HEK293 (cell line): ENCODE data around the gene C2CD5.

ENCODE experiments used
- CTCF ChIP-seq: fragments of 450-650 bp; formaldehyde crosslinking; IDR thresholded peaks from 2 replicates; pipeline ENCODE4 v1.5.1; 2016; ENCODE audit warnings: missing biosample characterization, missing genetic modification characterization
- EGR2 ChIP-seq: fragments of 450-650 bp; formaldehyde crosslinking; IDR thresholded peaks from 2 replicates; pipeline ENCODE4 v1.5.1; 2016; ENCODE audit warnings: low read depth, missing biosample characterization, missing genetic modification characterization
- HOXD13 ChIP-seq: sonication (generic); formaldehyde crosslinking; IDR thresholded peaks from 2 replicates; pipeline ENCODE4 v1.8.0; 2022; ENCODE audit warnings: missing genetic modification reagents, borderline replicate concordance
- KLF9 ChIP-seq: fragments of 450-650 bp; formaldehyde crosslinking; IDR thresholded peaks from 2 replicates; pipeline ENCODE4 v1.5.1; 2016; ENCODE audit warnings: missing biosample characterization, missing genetic modification characterization, low read depth
- MEIS1 ChIP-seq: sonication (generic); formaldehyde crosslinking; IDR thresholded peaks from 2 replicates; pipeline ENCODE4 v1.8.1; 2022; ENCODE audit warnings: missing genetic modification reagents, mild to moderate bottlenecking, borderline replicate concordance
- SALL2 ChIP-seq: fragments of 450-650 bp; formaldehyde crosslinking; IDR thresholded peaks from 2 replicates; pipeline ENCODE4 v1.5.0; 2017; ENCODE audit warnings: missing biosample characterization, mild to moderate bottlenecking, missing genetic modification characterization, borderline replicate concordance
- TCF7L2 ChIP-seq: IDR thresholded peaks from 2 replicates; pipeline ENCODE4 v1.6.1; 2011; ENCODE audit warnings: low read depth, mild to moderate bottlenecking, inconsistent platforms, low read length, moderate library complexity, borderline replicate concordance
- TRIM28 ChIP-seq: IDR thresholded peaks from 2 replicates; pipeline ENCODE4 v1.6.1; 2011; ENCODE audit warnings: low read length, control low read depth, borderline replicate concordance
- ZNF121 ChIP-seq: fragments of 450-650 bp; formaldehyde crosslinking; IDR thresholded peaks from 2 replicates; pipeline ENCODE4 v1.5.1; 2016; ENCODE audit warnings: missing biosample characterization, missing genetic modification characterization
- ZNF174 ChIP-seq: fragments of 450-650 bp; formaldehyde crosslinking; IDR thresholded peaks from 2 replicates; pipeline ENCODE4 v1.5.0; 2017; ENCODE audit warnings: missing biosample characterization, mild to moderate bottlenecking, missing genetic modification characterization
- ZNF19 ChIP-seq: fragments of 450-650 bp; formaldehyde crosslinking; IDR thresholded peaks from 2 replicates; pipeline ENCODE4; 2016; ENCODE audit warnings: missing biosample characterization, missing genetic modification characterization, low read depth
- ZNF211 ChIP-seq: fragments of 450-650 bp; formaldehyde crosslinking; IDR thresholded peaks from 2 replicates; pipeline ENCODE4 v1.5.1; 2016; ENCODE audit warnings: low read depth, missing biosample characterization, missing genetic modification characterization
- ZNF23 ChIP-seq: fragments of 450-650 bp; formaldehyde crosslinking; IDR thresholded peaks from 2 replicates; pipeline ENCODE4 v1.5.1; 2016; ENCODE audit warnings: missing biosample characterization, missing genetic modification characterization, borderline replicate concordance
- ZNF26 ChIP-seq: fragments of 450-650 bp; formaldehyde crosslinking; IDR thresholded peaks from 2 replicates; pipeline ENCODE4 v1.5.1; 2016; ENCODE audit warnings: missing biosample characterization, missing genetic modification characterization
- ZNF302 ChIP-seq: fragments of 450-650 bp; formaldehyde crosslinking; IDR thresholded peaks from 2 replicates; pipeline ENCODE4 v1.5.1; 2016; ENCODE audit warnings: missing biosample characterization, missing genetic modification characterization, low read depth
- ZNF529 ChIP-seq: fragments of 450-650 bp; formaldehyde crosslinking; IDR thresholded peaks from 2 replicates; pipeline ENCODE4 v1.5.1; 2017; ENCODE audit warnings: missing genetic modification characterization, missing biosample characterization; ENCODE audit not compliant: insufficient replicate concordance
- ZNF549 ChIP-seq: fragments of 450-650 bp; IDR thresholded peaks from 2 replicates; pipeline ENCODE4 v1.5.1; 2018; ENCODE audit warnings: missing biosample characterization, missing genetic modification characterization, mild to moderate bottlenecking, inconsistent platforms, moderate library complexity
- ZNF610 ChIP-seq: fragments of 450-650 bp; formaldehyde crosslinking; IDR thresholded peaks from 2 replicates; pipeline ENCODE4 v1.5.1; 2016; ENCODE audit warnings: missing biosample characterization, missing genetic modification characterization, borderline replicate concordance
- ZNF624 ChIP-seq: fragments of 450-650 bp; formaldehyde crosslinking; IDR thresholded peaks from 2 replicates; pipeline ENCODE4 v1.5.1; 2017; ENCODE audit warnings: missing biosample characterization, missing genetic modification characterization
- ZNF654 ChIP-seq: fragments of 450-650 bp; formaldehyde crosslinking; IDR thresholded peaks from 2 replicates; pipeline ENCODE4 v1.5.1; 2016; ENCODE audit warnings: low read depth, missing biosample characterization, missing genetic modification characterization
- ZNF664 ChIP-seq: fragments of 450-650 bp; formaldehyde crosslinking; IDR thresholded peaks from 2 replicates; pipeline ENCODE4 v1.5.1; 2016; ENCODE audit warnings: missing biosample characterization, missing genetic modification characterization
- ZNF792 ChIP-seq: fragments of 450-650 bp; formaldehyde crosslinking; IDR thresholded peaks from 2 replicates; pipeline ENCODE4 v1.5.1; 2016; ENCODE audit warnings: missing biosample characterization, missing genetic modification characterization
- ZNF830 ChIP-seq: fragments of 450-650 bp; IDR thresholded peaks from 2 replicates; pipeline ENCODE4 v1.5.0; 2018; ENCODE audit warnings: missing biosample characterization, missing genetic modification characterization, low read depth, mild to moderate bottlenecking, moderate library complexity
- TF ChIP-seq, protein P1 (sequence below): fragments of 450-650 bp; formaldehyde crosslinking; IDR thresholded peaks from 2 replicates; pipeline ENCODE4 v1.5.1; 2017; ENCODE audit warnings: missing biosample characterization, missing genetic modification characterization
- TF ChIP-seq, protein P2 (sequence below): sonication (generic); formaldehyde crosslinking; IDR thresholded peaks from 2 replicates; pipeline ENCODE4 v1.8.1; 2022; ENCODE audit warnings: mild to moderate bottlenecking, moderate library complexity, missing genetic modification reagents
- TF ChIP-seq, protein P3 (sequence below): IDR thresholded peaks from 2 replicates; pipeline ENCODE4 v1.6.1; 2011; ENCODE audit warnings: mild to moderate bottlenecking, low read depth, low read length, borderline replicate concordance
- TF ChIP-seq, protein P4 (sequence below): fragments of 450-650 bp; formaldehyde crosslinking; IDR thresholded peaks from 2 replicates; pipeline ENCODE4 v1.5.1; 2016; ENCODE audit warnings: missing biosample characterization, missing genetic modification characterization
- TF ChIP-seq, protein P5 (sequence below): fragments of 450-650 bp; IDR thresholded peaks from 2 replicates; pipeline ENCODE4 v1.5.1; 2018; ENCODE audit warnings: missing biosample characterization, mild to moderate bottlenecking, missing genetic modification characterization

The C2CD5 gene

DNA sequence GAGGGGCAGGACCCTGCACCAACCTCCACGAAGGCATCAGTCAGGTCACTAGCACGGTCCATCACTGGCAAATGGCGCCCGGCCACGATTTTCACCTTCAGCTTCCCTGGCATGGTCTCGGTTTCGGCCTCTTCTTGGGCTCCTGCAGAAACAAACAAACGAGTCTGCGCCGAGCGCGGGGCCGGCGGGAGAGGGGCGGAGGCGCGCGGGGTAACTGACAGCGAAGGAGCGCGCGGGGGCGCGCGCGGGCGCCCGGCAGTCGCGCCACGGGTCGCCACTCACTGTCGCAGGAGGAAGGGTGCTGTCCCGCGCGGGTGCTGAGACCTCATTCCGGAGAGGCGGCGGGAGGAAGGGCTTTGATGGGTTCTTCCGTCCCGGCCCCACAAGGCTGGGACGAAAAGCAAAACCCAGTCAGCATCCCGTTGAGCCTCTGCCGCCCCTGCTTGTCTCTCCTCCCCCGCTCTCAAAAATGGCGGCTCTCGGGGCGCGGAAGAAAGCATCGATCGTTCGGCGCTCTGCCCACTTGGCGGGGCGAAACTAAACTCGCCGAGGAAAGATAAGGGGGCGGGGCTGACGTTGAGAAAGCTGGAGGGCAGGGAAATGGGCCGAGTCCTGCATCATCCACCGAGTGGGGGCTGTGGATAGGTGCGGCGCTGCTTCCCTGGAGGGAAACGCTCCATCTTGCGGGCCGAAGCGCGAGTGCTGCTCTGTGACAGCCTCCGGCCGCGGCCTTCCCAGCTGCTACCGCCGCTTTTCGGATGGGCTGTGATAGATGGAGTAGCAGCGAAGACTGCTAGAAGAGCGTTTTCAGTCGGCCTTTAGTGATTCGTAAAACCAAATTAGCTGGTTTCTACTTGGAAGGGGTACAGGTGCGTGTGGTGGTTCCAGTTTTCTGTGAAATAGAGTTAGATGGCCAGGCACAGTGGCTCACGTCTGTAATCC is at the start of gene C2CD5 (continued):
- TF ChIP-seq ZNF211 (tag by site-specific recombination) (no peak), SALL2 (no peak), MEIS1 (CRISPR knock-in tag) (no peak), ZNF830 (tag by site-specific recombination) (no peak), CTCF (peak; percentile 87), ZNF302 (no peak), ZNF624 (no peak), ZNF549 (tag by site-specific recombination) (peak; percentile 54; the same call in 1 of the 2 replicates), KLF9 (tag by site-specific recombination) (peak; percentile 97), HOXD13 (CRISPR knock-in tag) (no peak), ZNF654 (peak; percentile 8; the same call in 1 of the 2 replicates), ZNF26 (tag by site-specific recombination) (no peak), TRIM28 (no peak), ZNF610 (tag by site-specific recombination) (peak; percentile 88), ZNF19 (no peak), ZNF792 (tag by site-specific recombination) (no peak), TCF7L2 (no peak), EGR2 (tag by site-specific recombination) (peak; percentile 88), ZNF174 (tag by site-specific recombination) (no peak), ZNF529 (no peak), ZNF23 (no peak), ZNF664 (tag by site-specific recombination) (0 out of 2 replicates have a peak, but pooled peaks have one; percentile 9), ZNF121 (tag by site-specific recombination) (no peak)
- TF ChIP-seq, protein P1, sequence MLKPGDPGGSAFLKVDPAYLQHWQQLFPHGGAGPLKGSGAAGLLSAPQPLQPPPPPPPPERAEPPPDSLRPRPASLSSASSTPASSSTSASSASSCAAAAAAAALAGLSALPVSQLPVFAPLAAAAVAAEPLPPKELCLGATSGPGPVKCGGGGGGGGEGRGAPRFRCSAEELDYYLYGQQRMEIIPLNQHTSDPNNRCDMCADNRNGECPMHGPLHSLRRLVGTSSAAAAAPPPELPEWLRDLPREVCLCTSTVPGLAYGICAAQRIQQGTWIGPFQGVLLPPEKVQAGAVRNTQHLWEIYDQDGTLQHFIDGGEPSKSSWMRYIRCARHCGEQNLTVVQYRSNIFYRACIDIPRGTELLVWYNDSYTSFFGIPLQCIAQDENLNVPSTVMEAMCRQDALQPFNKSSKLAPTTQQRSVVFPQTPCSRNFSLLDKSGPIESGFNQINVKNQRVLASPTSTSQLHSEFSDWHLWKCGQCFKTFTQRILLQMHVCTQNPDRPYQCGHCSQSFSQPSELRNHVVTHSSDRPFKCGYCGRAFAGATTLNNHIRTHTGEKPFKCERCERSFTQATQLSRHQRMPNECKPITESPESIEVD (tag by site-specific recombination), result peak; percentile 53; the same call in 1 of the 2 replicates
- TF ChIP-seq, protein P2, sequence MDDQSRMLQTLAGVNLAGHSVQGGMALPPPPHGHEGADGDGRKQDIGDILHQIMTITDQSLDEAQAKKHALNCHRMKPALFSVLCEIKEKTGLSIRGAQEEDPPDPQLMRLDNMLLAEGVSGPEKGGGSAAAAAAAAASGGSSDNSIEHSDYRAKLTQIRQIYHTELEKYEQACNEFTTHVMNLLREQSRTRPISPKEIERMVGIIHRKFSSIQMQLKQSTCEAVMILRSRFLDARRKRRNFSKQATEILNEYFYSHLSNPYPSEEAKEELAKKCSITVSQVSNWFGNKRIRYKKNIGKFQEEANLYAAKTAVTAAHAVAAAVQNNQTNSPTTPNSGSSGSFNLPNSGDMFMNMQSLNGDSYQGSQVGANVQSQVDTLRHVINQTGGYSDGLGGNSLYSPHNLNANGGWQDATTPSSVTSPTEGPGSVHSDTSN (CRISPR knock-in tag), result peak; percentile 76
- TF ChIP-seq, protein P3, sequence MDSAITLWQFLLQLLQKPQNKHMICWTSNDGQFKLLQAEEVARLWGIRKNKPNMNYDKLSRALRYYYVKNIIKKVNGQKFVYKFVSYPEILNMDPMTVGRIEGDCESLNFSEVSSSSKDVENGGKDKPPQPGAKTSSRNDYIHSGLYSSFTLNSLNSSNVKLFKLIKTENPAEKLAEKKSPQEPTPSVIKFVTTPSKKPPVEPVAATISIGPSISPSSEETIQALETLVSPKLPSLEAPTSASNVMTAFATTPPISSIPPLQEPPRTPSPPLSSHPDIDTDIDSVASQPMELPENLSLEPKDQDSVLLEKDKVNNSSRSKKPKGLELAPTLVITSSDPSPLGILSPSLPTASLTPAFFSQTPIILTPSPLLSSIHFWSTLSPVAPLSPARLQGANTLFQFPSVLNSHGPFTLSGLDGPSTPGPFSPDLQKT, result no peak
- TF ChIP-seq, protein P4, sequence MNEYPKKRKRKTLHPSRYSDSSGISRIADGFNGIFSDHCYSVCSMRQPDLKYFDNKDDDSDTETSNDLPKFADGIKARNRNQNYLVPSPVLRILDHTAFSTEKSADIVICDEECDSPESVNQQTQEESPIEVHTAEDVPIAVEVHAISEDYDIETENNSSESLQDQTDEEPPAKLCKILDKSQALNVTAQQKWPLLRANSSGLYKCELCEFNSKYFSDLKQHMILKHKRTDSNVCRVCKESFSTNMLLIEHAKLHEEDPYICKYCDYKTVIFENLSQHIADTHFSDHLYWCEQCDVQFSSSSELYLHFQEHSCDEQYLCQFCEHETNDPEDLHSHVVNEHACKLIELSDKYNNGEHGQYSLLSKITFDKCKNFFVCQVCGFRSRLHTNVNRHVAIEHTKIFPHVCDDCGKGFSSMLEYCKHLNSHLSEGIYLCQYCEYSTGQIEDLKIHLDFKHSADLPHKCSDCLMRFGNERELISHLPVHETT, result peak; percentile 89
- TF ChIP-seq, protein P5, sequence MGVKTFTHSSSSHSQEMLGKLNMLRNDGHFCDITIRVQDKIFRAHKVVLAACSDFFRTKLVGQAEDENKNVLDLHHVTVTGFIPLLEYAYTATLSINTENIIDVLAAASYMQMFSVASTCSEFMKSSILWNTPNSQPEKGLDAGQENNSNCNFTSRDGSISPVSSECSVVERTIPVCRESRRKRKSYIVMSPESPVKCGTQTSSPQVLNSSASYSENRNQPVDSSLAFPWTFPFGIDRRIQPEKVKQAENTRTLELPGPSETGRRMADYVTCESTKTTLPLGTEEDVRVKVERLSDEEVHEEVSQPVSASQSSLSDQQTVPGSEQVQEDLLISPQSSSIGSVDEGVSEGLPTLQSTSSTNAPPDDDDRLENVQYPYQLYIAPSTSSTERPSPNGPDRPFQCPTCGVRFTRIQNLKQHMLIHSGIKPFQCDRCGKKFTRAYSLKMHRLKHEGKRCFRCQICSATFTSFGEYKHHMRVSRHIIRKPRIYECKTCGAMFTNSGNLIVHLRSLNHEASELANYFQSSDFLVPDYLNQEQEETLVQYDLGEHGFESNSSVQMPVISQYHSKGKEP, result no peak
